Astrocyte (in vitro differentiated cells and primary cell): ENCODE measurements around the gene CRAT.

Source experiments
- EZH2 ChIP-seq: IDR thresholded peaks from 2 replicates; pipeline ENCODE4 v1.6.1; 2012; ENCODE audit warnings: mild to moderate bottlenecking, low read length, inconsistent platforms; ENCODE audit not compliant: insufficient read depth
- TF ChIP-seq, protein P1 (sequence below): IDR thresholded peaks from 2 replicates; pipeline ENCODE4 v1.5.1; 2011; ENCODE audit warnings: low read depth, mild to moderate bottlenecking, inconsistent platforms, low read length, moderate library complexity; ENCODE audit not compliant: insufficient read depth

DNA sequence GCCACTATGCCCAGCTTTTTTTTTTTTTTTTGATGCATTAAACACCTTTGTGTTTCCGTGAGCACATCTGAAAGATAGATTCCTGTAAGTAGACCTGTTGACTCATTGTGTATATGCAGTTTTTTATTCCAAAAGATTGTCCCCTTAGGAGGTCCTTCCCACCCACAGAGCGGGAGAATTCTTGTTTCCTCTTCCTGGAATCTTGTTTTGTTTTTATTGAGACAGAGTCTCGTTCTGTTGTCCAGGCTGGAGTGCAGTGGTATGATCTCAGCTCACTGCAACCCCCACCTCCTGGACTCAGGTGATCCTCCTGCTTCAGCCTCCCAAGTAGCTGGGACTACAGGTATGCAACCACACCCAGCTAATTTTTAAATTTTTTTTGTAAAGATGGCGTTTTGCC lies 8.2 kb upstream of the CRAT start:
- TF ChIP-seq, protein P1, sequence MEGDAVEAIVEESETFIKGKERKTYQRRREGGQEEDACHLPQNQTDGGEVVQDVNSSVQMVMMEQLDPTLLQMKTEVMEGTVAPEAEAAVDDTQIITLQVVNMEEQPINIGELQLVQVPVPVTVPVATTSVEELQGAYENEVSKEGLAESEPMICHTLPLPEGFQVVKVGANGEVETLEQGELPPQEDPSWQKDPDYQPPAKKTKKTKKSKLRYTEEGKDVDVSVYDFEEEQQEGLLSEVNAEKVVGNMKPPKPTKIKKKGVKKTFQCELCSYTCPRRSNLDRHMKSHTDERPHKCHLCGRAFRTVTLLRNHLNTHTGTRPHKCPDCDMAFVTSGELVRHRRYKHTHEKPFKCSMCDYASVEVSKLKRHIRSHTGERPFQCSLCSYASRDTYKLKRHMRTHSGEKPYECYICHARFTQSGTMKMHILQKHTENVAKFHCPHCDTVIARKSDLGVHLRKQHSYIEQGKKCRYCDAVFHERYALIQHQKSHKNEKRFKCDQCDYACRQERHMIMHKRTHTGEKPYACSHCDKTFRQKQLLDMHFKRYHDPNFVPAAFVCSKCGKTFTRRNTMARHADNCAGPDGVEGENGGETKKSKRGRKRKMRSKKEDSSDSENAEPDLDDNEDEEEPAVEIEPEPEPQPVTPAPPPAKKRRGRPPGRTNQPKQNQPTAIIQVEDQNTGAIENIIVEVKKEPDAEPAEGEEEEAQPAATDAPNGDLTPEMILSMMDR, result no peak
- no peak for TF ChIP-seq EZH2
